ENCODE measurements around the gene B4GAT1. TPM values are rescaled to one million over a fixed set of nuclear protein-coding genes. Genes with fewer than 3 reads are reported as not detected.

B4GAT1 gene
- total and polyA plus RNA-seq, 2 of the 13 experiments (the other 11 are each of a cell fraction or from before 2014, with no cell fraction given), result 40.4 to 109 TPM

DNA sequence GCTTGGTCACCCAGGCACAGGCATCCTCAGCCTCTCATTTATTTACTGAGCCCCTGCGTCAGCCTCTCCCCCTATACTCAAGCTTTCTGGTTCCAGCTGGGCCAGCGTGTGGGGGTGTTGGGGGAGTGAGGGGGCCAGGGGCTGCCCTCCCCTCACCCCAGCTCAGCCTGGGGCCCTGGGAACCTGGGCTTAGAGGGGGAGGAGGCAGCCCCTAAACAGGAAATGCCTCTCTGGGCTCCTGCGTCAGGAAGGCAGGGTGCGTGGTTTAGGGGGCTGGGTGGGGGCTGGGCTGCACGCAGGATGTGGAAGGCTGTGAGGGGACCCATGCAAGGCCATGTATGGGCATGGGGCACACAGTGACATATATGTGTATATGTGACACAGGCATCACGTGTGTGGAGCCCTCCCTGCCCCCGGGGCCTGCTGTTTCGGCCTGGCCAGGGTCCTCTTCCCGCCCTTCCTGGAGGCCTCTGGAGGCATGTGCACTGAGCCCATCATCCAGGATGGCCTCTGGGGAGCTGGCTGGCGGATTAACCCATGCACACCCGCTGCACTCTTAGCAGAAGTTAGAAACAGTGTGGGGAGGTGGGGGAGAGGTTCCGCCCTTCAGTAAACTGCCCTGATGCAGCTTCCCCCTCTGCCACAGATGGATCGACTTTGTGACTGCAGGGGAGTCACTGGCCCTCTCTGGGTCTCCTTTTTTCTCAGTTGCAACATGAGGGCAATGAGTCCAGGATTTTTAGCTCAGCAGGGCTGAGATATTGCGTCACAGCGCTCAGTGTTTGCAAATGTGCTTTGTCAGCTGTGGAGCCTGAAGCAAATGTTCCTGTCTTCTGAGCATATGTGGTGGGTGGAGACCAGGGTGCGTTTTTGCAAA lies 29.5 kb downstream of the B4GAT1 start:
- 10% methylated on average over 6 of the region's 16 CpGs for WGBS (ENCODE audit: low lambda C conversion rate)
- TF ChIP-seq SMC3 (IDR thresholded peaks at IDR 0.05; ENCODE audit: low read length), result peak; percentile 28; the same call in 1 of the 2 replicates
- TF ChIP-seq YEATS4 (CRISPR knock-in tag; IDR thresholded peaks at IDR 0.05; ENCODE audit: borderline replicate concordance), result 0 out of 2 replicates have a peak, but pooled peaks have one; percentile 47
- no peak for TF ChIP-seq ZNF121 (CRISPR knock-in tag; IDR thresholded peaks at IDR 0.05)
- TF ChIP-seq PRPF4 (IDR thresholded peaks at IDR 0.05; ENCODE audit: low read depth, low read length, poor library complexity, severe bottlenecking), result no peak
- TF ChIP-seq SRSF9 (IDR thresholded peaks at IDR 0.05; ENCODE audit: borderline replicate concordance, insufficient read depth, low read depth, low read length, poor library complexity, severe bottlenecking), result no peak
- TF ChIP-seq, protein P1, sequence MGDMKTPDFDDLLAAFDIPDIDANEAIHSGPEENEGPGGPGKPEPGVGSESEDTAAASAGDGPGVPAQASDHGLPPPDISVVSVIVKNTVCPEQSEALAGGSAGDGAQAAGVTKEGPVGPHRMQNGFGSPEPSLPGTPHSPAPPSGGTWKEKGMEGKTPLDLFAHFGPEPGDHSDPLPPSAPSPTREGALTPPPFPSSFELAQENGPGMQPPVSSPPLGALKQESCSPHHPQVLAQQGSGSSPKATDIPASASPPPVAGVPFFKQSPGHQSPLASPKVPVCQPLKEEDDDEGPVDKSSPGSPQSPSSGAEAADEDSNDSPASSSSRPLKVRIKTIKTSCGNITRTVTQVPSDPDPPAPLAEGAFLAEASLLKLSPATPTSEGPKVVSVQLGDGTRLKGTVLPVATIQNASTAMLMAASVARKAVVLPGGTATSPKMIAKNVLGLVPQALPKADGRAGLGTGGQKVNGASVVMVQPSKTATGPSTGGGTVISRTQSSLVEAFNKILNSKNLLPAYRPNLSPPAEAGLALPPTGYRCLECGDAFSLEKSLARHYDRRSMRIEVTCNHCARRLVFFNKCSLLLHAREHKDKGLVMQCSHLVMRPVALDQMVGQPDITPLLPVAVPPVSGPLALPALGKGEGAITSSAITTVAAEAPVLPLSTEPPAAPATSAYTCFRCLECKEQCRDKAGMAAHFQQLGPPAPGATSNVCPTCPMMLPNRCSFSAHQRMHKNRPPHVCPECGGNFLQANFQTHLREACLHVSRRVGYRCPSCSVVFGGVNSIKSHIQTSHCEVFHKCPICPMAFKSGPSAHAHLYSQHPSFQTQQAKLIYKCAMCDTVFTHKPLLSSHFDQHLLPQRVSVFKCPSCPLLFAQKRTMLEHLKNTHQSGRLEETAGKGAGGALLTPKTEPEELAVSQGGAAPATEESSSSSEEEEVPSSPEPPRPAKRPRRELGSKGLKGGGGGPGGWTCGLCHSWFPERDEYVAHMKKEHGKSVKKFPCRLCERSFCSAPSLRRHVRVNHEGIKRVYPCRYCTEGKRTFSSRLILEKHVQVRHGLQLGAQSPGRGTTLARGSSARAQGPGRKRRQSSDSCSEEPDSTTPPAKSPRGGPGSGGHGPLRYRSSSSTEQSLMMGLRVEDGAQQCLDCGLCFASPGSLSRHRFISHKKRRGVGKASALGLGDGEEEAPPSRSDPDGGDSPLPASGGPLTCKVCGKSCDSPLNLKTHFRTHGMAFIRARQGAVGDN (CRISPR knock-in tag; IDR thresholded peaks at IDR 0.05), result peak; percentile 85
- peak; percentile 74 for TF ChIP-seq ZFY (CRISPR knock-in tag; IDR thresholded peaks at IDR 0.05)
- no peak for TF ChIP-seq ZNF816 (CRISPR knock-in tag; IDR thresholded peaks at IDR 0.05; ENCODE audit: borderline replicate concordance)
- peak; percentile 21; the same call in 1 of the 2 replicates for TF ChIP-seq ZNF605 (CRISPR knock-in tag; IDR thresholded peaks at IDR 0.05)
- peak; percentile 57; the same call in 1 of the 2 replicates for TF ChIP-seq NFKB2 (CRISPR knock-in tag; IDR thresholded peaks at IDR 0.05; ENCODE audit: borderline replicate concordance)
- no peak for TF ChIP-seq ZBTB1 (CRISPR knock-in tag; IDR thresholded peaks at IDR 0.05; ENCODE audit: borderline replicate concordance)
- TF ChIP-seq, protein P2, sequence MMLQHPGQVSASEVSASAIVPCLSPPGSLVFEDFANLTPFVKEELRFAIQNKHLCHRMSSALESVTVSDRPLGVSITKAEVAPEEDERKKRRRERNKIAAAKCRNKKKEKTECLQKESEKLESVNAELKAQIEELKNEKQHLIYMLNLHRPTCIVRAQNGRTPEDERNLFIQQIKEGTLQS (CRISPR knock-in tag; IDR thresholded peaks at IDR 0.05), result peak; percentile 61; the same call in 1 of the 2 replicates
- TF ChIP-seq, protein P3, sequence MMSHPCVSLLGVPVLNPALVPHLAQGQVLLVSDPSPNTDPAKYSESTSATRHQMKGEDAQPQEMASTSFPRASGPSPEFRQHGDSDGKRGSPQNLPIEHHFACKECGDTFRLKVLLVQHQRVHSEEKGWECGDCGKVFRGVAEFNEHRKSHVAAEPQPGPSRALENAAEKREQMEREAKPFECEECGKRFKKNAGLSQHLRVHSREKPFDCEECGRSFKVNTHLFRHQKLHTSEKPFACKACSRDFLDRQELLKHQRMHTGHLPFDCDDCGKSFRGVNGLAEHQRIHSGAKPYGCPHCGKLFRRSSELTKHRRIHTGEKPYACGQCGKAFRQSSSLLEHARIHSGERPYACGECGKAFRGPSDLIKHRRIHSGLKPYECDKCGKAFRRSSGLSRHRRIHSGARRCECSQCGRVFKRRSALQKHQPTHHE (CRISPR knock-in tag; IDR thresholded peaks at IDR 0.05; ENCODE audit: borderline replicate concordance), result 0 out of 2 replicates have a peak, but pooled peaks have one; percentile 48

More for the DNA sequence above, 29.5 kb downstream of the B4GAT1 start:
- Histone ChIP-seq H2AFZ (ENCODE audit: low read length) (no peak overlapping the region), H3K4me3 (replicated peaks in 1 of 3; ENCODE audit: insufficient read depth in 1 of 3, low read depth in 2 of 3, low read length in 3 of 3) (peak overlapping the region; percentile 11 to 66 (median 24)), H3K27ac (ENCODE audit: extremely low read length, insufficient read depth, low read length) (peak overlapping the region; percentile 32), H3K9me3 (ENCODE audit: low read length) (no peaks in the 10 kb centered on the region), H3K79me2 (ENCODE audit: insufficient read depth, low read length) (no peaks in the 10 kb centered on the region), H3K9ac (ENCODE audit: insufficient read depth, low read depth, low read length) (peak overlapping the region; percentile 40), H3K4me1 (ENCODE audit: insufficient read depth, low read length) (peaks cover 50% of the 10 kb centered on the region), H4K20me1 (ENCODE audit: insufficient read depth, low read length) (no peaks in the 10 kb centered on the region), H3K4me2 (ENCODE audit: low read depth, low read length) (peak overlapping the region; percentile 78), H3K36me3 (replicated peaks in 1 of 2; ENCODE audit: control insufficient read depth in 1 of 2, insufficient read depth in 2 of 2, low read length in 2 of 2) (no peaks in the 10 kb centered on the region), H3K27me3 (ENCODE audit: control insufficient read depth in 1 of 2, insufficient read depth in 2 of 2, low read length in 2 of 2) (0 out of 5 replicates have a peak, but pooled peaks cover 0 to 6% of the 10 kb centered on the region in 2 experiments)
- peak; percentile 66 for FAIRE-seq
- ChIA-PET POLR2A (interaction anchor here (1.0 to 3.7 kb wide), 9 partner anchors 9 to 50 kb away, joined by 3 to 28 read pairs (median 6); partner anchors contain the start of genes B4GAT1, RIN1 and YIF1A), CTCF (ENCODE audit: low intra/inter-chr PET ratio, low total read pairs) (no interaction called here)
- no TSS peak for BruUV-seq (replicated peaks)
- peak; percentile 70 for DNase-seq (ENCODE audit: low spot score)
- peak; percentile 10 for ATAC-seq
- intact Hi-C loops (cut with micrococcal nuclease; ENCODE audit: unreplicated experiment), result loop anchor here (10.0 kb wide), 1 partner anchor 67 kb away; no protein-coding TSS in a partner anchor
- in situ Hi-C loops (cut with HindIII; ENCODE audit: extremely low pct_ligation_motif_present, low pct_unique_long_range_greater_than_20kb), result no loop called here
